ENCODE data around the gene PRKG1.
A peak's percentile ranks its signal among the peaks of the same experiment; 100 is the strongest.

Gene PRKG1

DNA sequence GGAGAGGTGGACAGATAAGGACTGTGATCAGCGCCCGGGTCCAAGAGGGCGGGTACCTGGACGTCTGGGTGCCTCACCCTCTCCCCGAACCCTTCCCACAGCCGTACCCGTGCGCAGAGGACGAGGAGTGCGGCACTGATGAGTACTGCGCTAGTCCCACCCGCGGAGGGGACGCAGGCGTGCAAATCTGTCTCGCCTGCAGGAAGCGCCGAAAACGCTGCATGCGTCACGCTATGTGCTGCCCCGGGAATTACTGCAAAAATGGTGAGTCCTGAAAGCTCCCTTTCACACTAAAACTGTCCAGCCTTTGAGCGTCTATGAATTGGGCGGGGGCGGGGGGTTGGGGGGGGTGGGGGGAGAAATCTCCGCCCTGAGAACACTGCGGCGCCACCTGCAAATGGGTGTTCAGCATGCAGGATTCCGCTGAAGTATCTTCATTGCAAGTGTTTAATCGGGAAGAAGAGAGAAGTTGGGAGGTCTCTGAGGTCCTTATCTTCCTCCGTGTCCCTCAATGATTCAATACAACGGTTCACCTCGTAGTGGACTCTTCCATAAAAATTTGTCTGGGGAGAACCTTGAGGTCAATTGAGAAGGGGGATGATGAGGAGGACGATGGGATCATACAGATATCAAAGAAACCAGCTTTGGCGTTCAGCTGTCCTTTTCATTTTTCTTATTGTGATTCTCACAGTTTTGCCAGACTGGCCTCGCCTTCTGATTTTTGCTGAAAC lies 1240.7 kb downstream of the PRKG1 start:
- peak; percentile 59 for DNase-seq (ENCODE audit: low read depth)

DNA sequence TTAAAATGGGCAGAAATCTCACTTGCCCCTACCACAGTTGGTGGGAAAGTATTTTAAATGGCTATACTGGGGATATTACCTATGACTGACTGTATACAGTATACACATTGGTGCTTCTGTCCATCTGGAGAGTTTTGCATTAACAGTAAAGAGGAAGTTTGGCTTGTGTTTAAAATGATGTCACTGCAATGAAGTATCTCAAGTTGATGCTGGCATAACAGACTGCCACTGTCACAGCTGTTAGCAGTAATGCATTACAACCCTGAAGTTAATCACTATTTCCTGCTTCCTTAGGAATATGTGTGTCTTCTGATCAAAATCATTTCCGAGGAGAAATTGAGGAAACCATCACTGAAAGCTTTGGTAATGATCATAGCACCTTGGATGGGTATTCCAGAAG lies 1241.7 kb downstream of the PRKG1 start:
- no peak for DNase-seq (ENCODE audit: low read depth)

DNA sequence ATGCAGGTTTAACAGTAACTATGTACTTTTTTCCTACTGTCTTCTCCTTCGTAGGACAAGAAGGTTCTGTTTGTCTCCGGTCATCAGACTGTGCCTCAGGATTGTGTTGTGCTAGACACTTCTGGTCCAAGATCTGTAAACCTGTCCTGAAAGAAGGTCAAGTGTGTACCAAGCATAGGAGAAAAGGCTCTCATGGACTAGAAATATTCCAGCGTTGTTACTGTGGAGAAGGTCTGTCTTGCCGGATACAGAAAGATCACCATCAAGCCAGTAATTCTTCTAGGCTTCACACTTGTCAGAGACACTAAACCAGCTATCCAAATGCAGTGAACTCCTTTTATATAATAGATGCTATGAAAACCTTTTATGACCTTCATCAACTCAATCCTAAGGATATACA lies 1242.2 kb downstream of the PRKG1 start:
- DNase-seq (ENCODE audit: low read depth) = no peak

DNA sequence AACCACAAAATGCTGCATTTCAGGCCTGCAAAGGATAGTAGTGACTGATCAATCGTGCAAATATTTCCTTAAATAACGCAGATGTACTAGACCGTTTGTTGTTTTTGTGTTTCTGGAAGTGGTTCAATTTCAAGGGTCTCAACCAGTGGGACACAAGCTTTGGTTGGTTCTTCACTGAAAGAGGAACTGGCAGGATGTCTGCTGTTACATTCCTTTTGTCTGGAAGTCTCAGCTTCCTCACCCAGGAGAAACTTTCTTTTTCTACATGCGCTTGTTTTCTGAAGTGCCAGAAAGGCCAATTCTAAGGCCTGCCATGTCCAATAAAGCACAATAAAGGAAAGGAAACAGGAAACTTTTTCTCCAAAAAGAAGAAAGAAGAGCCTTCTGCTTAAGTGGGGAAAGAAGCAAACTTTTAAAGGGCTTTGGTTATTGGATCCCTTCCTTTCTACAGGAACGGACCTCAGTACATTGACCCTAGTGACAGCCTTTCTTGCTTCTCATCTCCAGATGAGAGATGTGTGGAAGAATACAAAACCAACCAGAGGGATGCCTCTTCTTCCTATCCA lies 1243.9 kb downstream of the PRKG1 start:
- peak; percentile 63 for DNase-seq (ENCODE audit: low read depth)

DNA sequence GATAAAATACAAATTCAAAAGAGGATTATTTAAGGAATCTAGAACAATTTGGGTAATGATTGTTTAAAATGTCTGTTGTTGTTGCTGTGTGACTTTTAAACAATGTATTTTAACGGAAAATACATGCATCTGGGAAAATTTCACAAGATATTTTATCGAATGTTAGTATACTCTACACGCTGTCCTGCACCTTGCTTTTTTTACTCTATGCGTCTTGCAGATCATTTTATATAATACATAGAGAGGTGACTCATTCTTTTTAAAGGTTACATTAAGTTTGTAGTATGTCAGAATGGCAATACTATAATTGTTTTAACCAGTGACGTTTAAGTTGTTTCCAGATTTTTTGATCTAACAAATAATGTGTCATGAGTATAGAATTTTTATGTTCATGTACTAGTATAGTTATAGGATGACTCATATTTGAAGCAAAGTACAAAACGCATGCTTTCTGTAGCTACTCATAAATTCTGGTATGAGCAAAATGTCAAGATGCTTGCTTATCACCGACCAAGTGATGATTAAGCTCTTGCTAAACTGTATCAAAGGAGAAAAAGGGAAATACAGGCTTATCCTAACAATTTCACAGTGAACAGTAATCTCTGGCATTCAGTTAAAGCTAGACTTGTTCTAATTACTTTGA lies 1244.7 kb downstream of the PRKG1 start:
- DNase-seq (ENCODE audit: low read depth) = peak; percentile 98

DNA sequence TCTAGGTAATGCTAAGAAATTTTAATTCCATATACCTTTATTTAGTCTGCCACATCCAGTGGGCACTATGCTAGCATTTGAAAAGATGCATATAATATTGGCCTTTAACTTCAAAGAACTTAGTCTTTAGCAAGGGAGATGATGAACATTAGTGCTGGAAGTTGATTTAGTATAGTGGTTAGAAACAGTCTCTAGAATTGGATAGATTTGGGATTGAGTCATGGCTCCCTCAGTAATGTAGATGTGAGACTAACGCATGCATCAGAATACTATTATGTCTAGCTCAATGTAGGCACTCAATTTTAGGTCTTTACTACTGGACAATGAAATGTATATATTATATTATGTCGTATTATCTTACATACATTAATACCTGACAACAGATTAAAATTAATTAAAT lies 1245.6 kb downstream of the PRKG1 start:
- peak; percentile 49 for DNase-seq (ENCODE audit: low read depth)

- DNase-seq (ENCODE audit: low read depth) = no peak
Observed at GRCh38 chr10:52322323-52322722, 1248.0 kb downstream of the PRKG1 start.

DNA sequence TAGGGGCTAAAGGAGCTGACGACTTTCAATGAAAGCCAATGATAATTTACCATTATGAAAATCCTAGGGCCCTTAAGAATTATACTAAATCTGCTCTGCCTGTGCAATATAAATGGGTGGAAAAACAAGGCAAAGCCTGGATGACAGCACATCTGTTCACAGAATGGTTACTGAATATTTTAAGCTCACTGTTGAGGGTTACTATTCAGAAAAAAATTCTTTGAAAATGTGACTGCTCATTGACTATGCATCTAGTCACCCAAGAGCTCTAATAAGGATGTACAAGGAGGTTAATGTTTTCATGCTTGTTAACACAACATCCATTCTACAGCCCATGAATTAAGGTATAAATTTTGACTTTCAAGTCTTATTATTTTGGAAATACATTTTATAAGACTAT lies 1248.6 kb downstream of the PRKG1 start:
- no peak for DNase-seq (ENCODE audit: low read depth)

DNA sequence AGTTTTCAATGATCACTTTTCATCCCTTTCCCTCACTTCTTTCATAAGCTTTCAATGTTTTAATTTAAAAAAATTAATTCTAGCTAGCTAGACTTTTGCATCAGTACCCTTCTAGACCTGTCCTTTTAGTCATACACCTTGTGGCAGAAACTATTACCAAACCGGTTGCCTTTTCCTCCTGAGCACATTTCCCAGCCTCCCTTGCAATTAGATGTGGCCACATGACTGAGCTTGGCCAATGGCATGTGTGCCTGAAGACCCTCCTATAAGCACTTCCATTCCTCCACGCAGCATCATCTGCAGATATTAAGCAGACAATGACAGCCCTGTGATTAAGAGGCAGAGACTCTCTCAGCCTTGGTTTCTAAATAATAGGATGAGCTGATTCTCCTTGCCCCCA lies 1252.1 kb downstream of the PRKG1 start:
- no peak for DNase-seq (ENCODE audit: low read depth)

- DNase-seq (ENCODE audit: low read depth) = no peak
Observed at GRCh38 chr10:52331638-52332364, 1257.5 kb downstream of the PRKG1 start.

DNA sequence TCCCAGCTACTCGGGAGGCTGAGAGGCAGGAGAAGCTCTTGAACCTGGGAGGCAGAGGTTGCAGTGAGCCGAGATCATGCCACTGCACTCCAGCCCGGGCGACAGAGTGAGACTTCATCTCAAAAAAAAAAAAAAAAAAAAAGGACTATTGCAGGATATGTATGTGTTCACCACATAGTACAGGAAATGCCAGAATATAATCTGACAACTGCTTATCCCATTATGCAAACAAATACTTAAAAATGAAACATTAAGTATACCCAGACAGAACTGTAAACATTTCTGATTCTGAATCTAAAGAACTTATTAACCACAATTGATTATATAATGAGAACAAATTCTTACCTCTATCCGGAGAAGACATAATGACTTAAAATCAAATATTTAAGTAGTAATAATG lies 1258.5 kb downstream of the PRKG1 start:
- no peak for DNase-seq (ENCODE audit: low read depth)

DNA sequence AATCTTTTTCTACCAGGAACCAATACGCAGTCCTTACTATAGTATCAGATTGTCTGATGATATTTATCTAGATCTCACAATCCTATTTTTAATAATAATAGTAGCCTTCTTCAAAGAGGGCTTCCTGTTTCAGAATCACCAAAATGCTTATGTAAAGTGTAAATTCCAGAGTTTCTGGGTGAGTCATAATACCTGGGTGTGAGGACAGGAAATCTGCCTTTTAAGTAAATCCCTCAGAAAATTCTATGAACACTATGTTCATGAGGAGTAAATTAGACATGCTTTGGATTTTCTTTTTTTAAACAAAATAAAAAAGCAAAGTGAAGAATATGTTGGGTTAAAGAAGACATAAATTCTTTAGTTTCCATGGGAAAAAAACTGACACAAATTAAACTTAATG lies 1260.3 kb downstream of the PRKG1 start:
- DNase-seq (ENCODE audit: low read depth) = peak; percentile 64

DNA sequence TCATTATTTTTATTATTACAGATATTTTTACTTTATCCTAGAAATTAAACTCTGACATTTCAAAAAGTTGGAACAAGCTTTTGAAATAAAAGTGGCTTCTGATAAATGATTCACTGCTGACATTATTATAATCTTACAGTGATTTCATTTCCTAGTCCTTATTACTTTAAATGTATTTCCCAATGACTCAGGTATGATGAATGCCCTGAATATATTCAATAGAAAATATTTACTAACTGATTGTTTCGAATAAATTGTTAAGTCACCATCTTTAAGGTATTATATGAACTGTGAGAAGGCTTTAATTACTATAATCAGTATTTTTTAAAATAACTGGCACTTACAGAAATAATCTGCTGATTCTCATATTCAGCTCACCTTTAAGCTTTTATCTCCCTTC lies 1261.4 kb downstream of the PRKG1 start:
- no peak for DNase-seq (ENCODE audit: low read depth)

- no peak for DNase-seq (ENCODE audit: low read depth)
Observed at GRCh38 chr10:52337225-52337624, 1262.9 kb downstream of the PRKG1 start.

DNA sequence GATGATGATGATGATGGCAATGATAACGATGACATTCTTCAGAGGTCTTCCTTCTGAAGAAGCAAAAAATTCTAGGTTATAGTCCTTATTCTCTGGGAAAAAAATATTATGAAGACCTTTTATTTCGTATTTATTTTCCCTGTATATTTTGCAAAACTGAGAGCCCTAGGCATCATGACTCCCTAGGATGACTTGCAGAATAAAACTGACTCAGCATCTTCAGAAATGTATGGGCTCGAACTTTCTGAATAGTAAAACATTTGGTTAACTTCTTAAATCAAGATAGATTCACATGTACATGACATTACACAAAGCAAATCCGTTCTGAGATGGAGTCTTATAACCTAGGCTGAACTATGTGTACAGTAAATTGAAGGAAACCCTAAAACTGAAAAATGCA lies 1269.2 kb downstream of the PRKG1 start:
- no peak for DNase-seq (ENCODE audit: low read depth)

DNA sequence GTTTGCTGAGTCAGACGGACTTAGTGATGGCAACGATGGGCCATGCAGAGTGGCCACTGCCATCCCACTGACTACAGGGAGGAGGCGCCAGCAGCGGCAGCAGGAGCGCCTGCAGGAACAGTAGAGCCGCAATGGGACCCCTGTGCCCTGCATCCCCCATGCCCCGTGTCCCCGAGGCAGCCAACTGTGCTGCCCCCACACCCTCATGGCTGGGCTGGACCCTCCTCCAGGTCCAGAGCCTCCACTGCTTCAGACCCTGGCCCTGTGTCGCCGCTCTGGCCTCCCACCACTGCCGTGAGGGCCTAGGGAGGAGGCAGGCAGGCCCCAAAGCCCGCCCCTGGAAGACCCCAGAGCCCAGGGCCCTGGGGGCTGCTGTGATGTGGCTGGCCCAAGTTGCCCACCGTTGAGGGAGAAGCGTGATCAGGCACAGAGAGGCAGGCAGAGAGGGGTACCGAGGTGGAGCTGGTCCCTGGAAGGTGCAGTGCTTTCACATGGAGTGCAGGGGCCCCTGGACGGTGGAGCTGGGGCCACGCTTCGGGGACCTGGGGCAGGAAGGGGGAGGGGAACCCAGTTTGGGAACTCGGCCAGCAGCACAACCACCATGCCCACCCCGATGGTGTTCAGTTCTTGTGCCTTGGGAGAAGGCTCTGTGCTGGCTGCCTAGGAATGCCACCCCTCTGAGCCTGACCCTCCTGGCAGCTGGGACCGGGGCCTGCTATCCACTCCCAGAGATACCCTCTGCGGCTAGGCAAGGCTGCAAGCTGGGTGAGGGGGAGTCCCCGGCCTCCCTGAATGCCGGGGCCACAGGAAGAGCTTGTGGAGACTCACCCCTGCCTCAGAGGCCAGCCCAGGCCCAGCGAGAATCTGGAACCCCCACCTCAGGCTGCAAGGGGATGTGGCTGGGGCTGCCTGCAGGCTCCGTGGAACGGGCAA lies 1272.4 kb downstream of the PRKG1 start:
- no peak for DNase-seq (ENCODE audit: low read depth)

- no peak for DNase-seq (ENCODE audit: low read depth)
Observed at GRCh38 chr10:52347327-52347667, 1273.0 kb downstream of the PRKG1 start.
